NB4 (cell line): ENCODE results near the gene GSTM4.

ENCODE experiments used
- DNase-seq: peaks from one replicate; pipeline ENCODE4 v3.0.0; 2010; ENCODE audit warnings: low read depth
- H3K4me3 ChIP-seq: one replicate; pipeline ENCODE4 v1.5.1; 2011; ENCODE audit warnings: mild to moderate bottlenecking, low read depth, low read length, moderate library complexity
- CTCF ChIP-seq: IDR thresholded peaks from one replicate; pipeline ENCODE4 v1.5.1; 2012; ENCODE audit warnings: low read depth, low read length
- MYC ChIP-seq: IDR thresholded peaks from 2 replicates; pipeline ENCODE4 v1.6.1; 2011; ENCODE audit warnings: low read depth, low read length
- POLR2A ChIP-seq: IDR thresholded peaks from 2 replicates; pipeline ENCODE4 v1.6.1; 2011; ENCODE audit warnings: mild to moderate bottlenecking; ENCODE audit not compliant: insufficient read length; ENCODE audit errors: extremely low read depth
- TF ChIP-seq, protein P1 (sequence below): IDR thresholded peaks from 2 replicates; pipeline ENCODE4 v1.6.1; 2011; ENCODE audit warnings: low read depth, low read length

The GSTM4 gene

GRCh38 chr1:109637446-109637845 is 18.5 kb upstream of the GSTM4 start:
- no peak overlapping the region for H3K4me3 ChIP-seq
- DNase-seq = no peak
- TF ChIP-seq POLR2A (no peak), MYC (no peak), CTCF (no peak)
- TF ChIP-seq, protein P1, sequence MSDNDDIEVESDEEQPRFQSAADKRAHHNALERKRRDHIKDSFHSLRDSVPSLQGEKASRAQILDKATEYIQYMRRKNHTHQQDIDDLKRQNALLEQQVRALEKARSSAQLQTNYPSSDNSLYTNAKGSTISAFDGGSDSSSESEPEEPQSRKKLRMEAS = no peak

- H3K4me3 ChIP-seq = no peak overlapping the region
- TF ChIP-seq POLR2A = no peak
- no peak for TF ChIP-seq MYC
- no peak for TF ChIP-seq CTCF
- TF ChIP-seq, protein P1 = no peak
- no peak for DNase-seq
Measured at GRCh38 chr1:109639063-109639840, 16.6 kb upstream of the GSTM4 start.

GRCh38 chr1:109639841-109640184 is 16.1 kb upstream of the GSTM4 start:
- no peak overlapping the region for H3K4me3 ChIP-seq
- TF ChIP-seq CTCF = no peak
- no peak for TF ChIP-seq MYC
- TF ChIP-seq POLR2A = no peak
- TF ChIP-seq, protein P1 = no peak
- no peak for DNase-seq

GRCh38 chr1:109640285-109640865 is 15.5 kb upstream of the GSTM4 start:
- peak; percentile 89 for TF ChIP-seq CTCF
- TF ChIP-seq POLR2A = no peak
- TF ChIP-seq, protein P1 = no peak
- no peak for TF ChIP-seq MYC
- no peak overlapping the region for H3K4me3 ChIP-seq
- peak; percentile 73 for DNase-seq

- H3K4me3 ChIP-seq = no peak overlapping the region
- no peak for DNase-seq
- TF ChIP-seq POLR2A = no peak
- TF ChIP-seq, protein P1 = no peak
- TF ChIP-seq MYC = no peak
- no peak for TF ChIP-seq CTCF
Measured at GRCh38 chr1:109641078-109641740, 14.7 kb upstream of the GSTM4 start.
